SKM-1 (cell line): ENCODE measurements around the gene MPHOSPH9.

Experiments
- DNase-seq: peaks from one replicate; lab custom pipeline; 2025; ENCODE audit not compliant: unreplicated experiment; lab: John Stamatoyannopoulos, UW

Gene MPHOSPH9, protein sequence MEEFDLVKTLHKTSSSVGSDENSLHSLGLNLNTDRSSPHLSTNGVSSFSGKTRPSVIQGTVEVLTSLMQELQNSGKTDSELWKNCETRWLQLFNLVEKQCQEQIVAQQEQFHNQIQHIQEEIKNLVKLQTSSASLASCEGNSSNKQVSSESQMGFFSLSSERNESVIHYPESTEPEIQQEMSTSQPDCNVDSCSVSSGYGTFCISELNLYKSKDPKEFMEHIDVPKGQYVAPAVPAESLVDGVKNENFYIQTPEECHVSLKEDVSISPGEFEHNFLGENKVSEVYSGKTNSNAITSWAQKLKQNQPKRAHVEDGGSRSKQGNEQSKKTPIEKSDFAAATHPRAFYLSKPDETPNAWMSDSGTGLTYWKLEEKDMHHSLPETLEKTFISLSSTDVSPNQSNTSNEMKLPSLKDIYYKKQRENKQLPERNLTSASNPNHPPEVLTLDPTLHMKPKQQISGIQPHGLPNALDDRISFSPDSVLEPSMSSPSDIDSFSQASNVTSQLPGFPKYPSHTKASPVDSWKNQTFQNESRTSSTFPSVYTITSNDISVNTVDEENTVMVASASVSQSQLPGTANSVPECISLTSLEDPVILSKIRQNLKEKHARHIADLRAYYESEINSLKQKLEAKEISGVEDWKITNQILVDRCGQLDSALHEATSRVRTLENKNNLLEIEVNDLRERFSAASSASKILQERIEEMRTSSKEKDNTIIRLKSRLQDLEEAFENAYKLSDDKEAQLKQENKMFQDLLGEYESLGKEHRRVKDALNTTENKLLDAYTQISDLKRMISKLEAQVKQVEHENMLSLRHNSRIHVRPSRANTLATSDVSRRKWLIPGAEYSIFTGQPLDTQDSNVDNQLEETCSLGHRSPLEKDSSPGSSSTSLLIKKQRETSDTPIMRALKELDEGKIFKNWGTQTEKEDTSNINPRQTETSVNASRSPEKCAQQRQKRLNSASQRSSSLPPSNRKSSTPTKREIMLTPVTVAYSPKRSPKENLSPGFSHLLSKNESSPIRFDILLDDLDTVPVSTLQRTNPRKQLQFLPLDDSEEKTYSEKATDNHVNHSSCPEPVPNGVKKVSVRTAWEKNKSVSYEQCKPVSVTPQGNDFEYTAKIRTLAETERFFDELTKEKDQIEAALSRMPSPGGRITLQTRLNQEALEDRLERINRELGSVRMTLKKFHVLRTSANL

DNA sequence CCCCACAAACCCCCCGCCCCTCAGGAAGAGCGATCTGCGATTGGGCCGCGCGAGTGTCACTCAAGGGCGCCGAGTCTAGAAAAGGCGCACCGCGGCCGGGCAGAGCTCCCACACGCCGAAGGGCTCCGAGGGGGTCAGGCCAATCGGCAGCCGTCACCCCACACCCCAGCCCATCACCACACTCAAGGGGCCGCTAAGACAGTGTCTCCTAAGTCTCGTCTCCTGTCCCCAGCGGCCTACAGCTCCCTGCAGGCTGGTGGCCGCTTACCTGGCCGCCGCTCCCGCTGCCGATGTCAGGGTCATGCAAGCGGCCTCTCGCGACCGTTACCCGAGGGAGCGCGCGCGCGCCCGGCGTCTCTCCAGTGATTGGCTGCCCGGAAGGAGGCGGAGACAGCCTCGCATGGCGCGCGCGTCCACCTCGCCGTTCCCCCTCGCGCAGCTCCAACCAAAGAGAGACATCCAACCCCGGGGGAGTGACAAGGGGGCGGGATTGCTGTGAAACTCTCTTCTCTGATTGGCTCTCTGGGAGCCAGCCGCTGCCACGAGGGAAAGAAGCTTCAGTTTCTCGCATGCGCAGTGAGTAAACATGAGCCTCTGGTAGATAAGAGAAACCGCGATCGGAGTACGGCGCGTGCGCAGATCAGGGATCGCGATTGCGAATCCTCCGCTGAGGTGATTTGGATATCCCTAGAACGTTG, at the start of gene MPHOSPH9, which contains the start of gene MTRFR:
Gene MPHOSPH9, minus strand, starts transcription at position 335 of the 698 bp plus-strand sequence. CDS start 2,777 bp downstream, outside the sequence.
Gene MTRFR, plus strand, starts transcription at position 630 of the 698 bp plus-strand sequence. CDS start 20,239 bp downstream, outside the sequence.
- DNase-seq = peak; percentile 81

GRCh38 chr12:123282111-123282510, 49.2 kb upstream of the MPHOSPH9 start:
- no peak for DNase-seq

DNA sequence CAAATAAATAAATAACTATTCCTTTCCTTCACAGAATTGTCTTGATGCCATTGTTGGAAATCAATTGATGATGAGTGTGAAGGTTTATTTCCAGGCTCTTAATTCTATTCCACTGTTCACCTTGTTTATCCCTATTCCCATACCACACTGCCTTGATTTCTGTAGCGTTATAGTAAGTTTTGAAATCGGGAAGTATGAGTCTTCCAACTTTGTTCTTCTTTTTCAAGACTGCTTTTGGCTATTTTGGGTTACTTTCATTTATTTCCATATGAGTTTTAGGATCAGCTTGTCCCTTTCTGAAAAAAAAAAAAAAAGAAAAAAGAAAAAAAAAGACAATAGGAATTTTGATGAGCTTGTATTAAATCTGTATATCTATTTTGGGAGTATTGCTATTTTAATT, 48.0 kb upstream of the MPHOSPH9 start:
- DNase-seq = no peak

DNA sequence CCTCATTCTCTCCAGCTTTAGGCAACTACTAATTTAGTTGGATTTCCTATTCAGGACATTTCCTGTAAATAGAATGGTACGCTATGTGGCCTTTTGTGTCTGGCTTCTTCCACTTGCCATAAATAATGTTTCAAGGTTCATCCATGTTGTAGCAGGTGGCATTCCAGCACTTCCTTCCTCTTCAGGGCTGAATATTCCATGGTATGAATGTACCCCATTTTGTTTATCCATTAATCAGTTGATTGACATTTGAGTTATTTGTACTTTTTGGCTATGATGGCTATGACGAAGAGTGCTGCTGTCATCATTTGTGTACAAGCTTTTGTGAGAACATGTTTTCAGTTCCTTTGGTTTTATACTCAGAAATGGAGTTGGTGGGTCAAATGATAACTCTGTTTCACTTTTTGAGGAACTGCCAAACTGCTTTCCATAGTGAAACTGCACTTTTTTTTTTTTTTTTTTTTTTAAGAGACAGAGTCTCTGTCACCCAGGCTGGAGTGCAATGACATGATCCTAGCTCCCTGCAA, 45.2 kb upstream of the MPHOSPH9 start:
- DNase-seq = no peak

- DNase-seq = no peak
These were observed 40.2 kb upstream of the MPHOSPH9 start for GRCh38 chr12:123273166-123273565.

DNA sequence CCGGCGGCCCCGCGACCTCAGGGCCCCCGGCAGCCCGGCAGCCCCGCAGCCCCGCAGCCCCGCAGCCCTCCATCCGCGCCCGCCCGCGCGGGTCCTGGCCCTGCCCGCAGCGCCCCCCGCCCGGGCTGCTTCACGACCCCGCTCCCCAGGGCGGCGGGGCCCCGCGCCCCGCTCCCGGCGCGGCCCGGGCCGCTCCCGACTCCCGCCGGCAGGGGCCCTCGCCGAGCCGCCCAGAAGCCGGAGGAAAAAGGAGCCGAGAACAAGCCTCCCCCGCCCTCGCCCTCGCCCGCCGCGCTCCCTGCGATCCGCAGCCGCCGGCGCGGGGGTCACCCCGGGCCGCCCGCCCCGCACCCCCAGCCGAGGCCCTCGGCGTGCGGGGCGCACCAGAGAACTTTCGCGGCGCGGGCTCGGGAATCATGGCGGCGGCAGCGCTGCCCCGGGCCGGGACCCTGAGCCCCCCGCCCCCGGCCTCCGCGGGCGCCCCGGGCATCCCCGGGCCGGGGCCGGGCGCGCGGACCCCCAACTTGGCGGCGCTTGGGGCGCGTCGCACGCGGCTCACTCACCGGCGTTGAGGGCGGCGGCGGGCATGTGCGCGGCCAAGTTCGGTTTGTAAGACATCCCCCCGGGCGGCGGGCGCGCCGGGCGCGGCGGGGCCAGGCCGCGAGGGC, 38.2 kb upstream of the MPHOSPH9 start:
- DNase-seq = no peak

DNA sequence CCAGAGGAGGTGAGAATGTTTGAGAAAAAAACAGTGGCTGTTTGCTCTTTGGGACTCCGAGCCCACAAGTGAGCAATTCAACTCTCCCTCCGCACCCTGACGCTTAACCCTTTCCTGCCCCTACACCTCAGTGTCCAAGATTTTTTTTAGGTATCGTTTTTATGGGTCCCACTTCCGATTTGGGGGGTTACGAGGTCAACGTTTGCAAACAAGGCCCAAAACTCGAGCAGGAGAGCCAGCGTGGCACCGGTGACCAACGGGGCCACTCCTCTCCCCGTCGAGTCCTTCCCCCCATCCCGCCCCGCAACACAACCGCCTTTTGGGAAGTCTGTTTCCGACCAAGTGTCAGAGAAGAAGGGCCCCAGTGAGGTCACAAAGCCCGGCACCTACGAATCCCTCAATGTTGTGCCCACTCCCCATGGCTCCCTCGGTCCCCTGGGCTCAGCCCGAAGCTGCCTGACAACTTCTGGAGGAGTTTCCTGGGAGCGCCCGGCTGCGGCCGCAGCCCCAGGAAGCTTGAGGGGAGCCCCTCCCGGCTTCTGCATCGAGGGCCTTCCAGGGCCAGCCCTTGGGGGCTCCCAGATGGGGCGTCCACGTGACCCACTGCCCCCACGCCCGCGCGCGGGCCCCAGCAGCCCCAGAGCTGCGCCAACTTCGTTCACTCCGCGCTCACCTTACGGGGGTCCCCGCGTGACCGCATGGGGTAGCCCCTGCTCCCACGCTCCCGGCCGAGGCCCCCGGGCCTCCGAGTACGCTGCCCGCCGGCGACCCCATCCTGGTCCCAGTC, 37.5 kb upstream of the MPHOSPH9 start:
- no peak for DNase-seq

GRCh38 chr12:123269896-123270213, 36.9 kb upstream of the MPHOSPH9 start:
- DNase-seq = no peak

- no peak for DNase-seq
These were observed 36.5 kb upstream of the MPHOSPH9 start for GRCh38 chr12:123269395-123269892.

- DNase-seq = no peak
These were observed 35.9 kb upstream of the MPHOSPH9 start for GRCh38 chr12:123268850-123269249.

DNA sequence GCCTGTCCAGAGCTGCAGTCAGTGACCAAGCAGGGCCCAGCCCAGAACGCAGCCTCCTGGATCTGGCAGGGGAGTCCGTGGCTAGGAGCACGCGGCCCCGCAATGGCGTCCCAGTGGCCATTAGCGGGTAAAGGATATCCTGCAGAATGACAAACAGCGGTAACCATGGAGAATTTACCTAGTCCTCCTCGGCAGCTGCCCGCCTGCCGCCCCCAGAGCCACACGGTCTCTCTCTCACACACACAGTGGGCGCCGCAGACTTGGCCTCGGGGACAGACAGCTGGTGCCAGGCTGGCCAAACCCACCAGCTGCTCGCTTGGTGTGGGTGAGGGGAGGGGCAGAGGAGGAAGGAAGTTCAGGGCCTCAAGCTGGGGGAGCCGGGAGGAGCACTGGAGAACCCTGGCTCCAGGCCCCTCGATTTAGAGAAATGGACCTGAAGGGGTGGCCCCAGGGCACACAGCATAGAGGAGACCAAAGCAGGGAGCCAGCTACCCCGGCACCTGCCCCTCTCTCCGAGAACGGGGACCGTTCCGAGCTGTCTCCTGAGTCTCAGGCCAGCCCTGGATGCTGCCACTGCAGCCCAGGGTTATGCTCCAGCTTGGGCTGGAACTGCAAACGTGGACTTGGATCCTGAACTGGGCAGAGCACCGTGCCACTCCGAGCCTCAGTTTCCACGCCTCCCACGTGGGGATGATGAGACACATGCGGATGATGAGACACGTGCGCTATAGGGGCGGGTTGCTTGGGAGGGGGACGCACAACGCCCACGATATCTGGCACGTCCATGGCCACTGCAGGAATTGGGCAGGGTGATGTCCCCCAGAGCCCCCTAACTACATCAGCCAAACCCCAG, 35.3 kb upstream of the MPHOSPH9 start:
- DNase-seq = no peak

DNA sequence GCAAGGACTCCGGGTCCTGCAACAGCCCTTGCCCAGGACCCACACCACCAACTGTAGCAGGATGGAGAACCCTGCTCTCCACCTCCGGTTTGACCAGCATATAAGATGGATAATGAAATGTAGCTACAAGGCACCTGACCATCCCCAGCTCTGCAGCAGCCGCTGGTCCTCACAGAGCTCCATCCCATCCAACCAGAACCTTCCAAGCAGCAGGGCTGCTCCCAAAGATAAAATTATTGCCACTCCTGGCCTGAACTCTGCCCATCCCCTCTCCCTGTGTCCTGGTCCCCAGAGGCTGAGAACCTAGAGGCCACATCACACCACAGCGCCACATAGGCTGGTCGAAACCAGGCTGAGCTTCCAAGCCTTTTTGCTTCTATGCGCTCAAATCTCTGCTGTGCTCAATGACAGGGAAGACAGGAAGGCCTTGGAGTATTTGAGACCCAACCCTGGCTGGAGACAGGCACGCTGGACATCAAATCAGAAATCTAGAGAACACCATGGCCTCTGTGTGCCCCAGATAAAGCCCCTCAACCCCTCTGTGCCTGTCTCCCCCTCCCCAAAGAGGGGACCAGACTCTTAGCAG, 34.5 kb upstream of the MPHOSPH9 start:
- DNase-seq = no peak

- DNase-seq = no peak
These were observed 33.8 kb upstream of the MPHOSPH9 start for GRCh38 chr12:123266679-123267277.

DNA sequence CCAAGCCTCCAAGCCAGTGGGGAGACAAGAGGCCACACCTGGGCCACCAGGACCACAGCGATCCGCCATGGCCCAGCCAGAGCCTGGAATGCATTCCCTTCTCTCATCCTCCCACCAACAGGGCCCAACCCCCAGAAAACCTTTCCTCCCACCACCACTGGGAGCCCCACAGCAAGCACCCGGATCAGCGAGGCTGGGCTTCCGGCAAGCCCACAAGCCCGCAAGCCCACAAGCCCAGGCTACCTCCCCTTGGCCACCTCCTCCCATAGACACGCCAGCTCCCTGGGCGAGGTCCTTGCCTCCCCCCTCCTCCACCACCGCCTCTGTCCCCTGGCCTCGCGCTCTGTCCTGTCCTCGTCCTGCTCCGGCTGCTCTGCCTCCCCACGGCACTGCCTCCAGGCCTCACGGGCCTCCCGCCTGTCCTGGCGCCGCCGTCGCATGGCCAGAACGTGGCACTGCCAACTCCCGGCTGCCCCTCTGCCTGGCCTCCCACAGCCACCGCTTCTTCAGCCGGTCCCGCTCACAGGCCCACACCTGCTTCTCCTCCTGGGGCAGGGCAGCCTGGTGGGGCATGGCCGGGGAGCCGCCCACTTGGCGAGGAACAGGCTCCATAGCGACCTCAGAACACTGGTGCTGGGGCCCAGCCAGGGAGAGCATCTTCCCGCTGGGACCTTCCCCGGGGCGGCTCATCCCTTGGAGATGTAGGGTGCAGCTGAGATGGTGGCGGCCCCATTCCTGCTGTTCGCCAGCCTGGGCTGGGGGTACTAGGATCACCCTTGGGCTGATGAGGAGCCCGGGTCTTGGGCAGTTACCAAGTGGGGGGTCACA, 33.1 kb upstream of the MPHOSPH9 start:
- DNase-seq = no peak

GRCh38 chr12:123264642-123265041, 31.7 kb upstream of the MPHOSPH9 start:
- no peak for DNase-seq

- DNase-seq = no peak
These were observed 30.4 kb upstream of the MPHOSPH9 start for GRCh38 chr12:123263196-123263817.
